Spleen (tissue), 11 donors: ENCODE results near the gene ALPK3. TPM values are rescaled to one million over a fixed set of nuclear protein-coding genes. Genes with fewer than 3 reads are reported as not detected.
"Not testable (repeated sequence)": the region's sequence is repeated elsewhere in the genome, so short reads cannot be mapped to it uniquely, and the experiment has no call there.

Experiments used
- DNase-seq: peaks from one replicate; pipeline ENCODE4 v3.0.0-alpha.2; 2020
- H3K27ac ChIP-seq, 8 donors: fragments of 200-600 bp; sonication (generic) in 7 of 8; 1 replicate in 4 of 8; 2 replicates in 4 of 8; pipeline versions ENCODE4 v1.5.0 to v1.8.0; 2016 to 2021; ENCODE audit warnings: inconsistent platforms in 4 of 8, mild to moderate bottlenecking in 4 of 8, moderate library complexity in 1 of 8
- H3K27me3 ChIP-seq, 7 donors: fragments of 200-600 bp; sonication (generic) in 6 of 7; replicated peaks in 1 of 7; 1 replicate in 4 of 7; 2 replicates in 3 of 7; pipeline versions ENCODE4 v1.5.0 to v1.8.0; 2016 to 2021; ENCODE audit warnings: inconsistent platforms in 3 of 7, mild to moderate bottlenecking in 1 of 7
- H3K36me3 ChIP-seq, 6 donors: fragments of 200-600 bp; sonication (generic) in 5 of 6; 1 replicate in 4 of 6; 2 replicates in 2 of 6; pipeline versions ENCODE4 v1.5.0 to v1.8.0; 2016 to 2021; ENCODE audit warnings: inconsistent platforms in 2 of 6
- H3K4me1 ChIP-seq, 6 donors: fragments of 200-600 bp; sonication (generic) in 5 of 6; 1 replicate in 3 of 6; 2 replicates in 3 of 6; pipeline versions ENCODE4 v1.5.0 to v1.8.0; 2016 to 2021; ENCODE audit warnings: inconsistent platforms in 3 of 6
- H3K4me3 ChIP-seq, 8 donors: fragments of 200-600 bp; sonication (generic) in 7 of 8; 1 replicate in 4 of 8; 2 replicates in 4 of 8; pipeline versions ENCODE4 v1.5.0 to v1.8.0; 2016 to 2021; ENCODE audit warnings: inconsistent platforms in 4 of 8, mild to moderate bottlenecking in 4 of 8, moderate library complexity in 2 of 8
- H3K9me3 ChIP-seq, 8 donors: fragments of 200-600 bp; sonication (generic) in 7 of 8; 1 replicate in 4 of 8; 2 replicates in 4 of 8; pipeline versions ENCODE4 v1.5.0 to v1.8.0; 2016 to 2021; ENCODE audit warnings: inconsistent platforms in 4 of 8
- CTCF ChIP-seq, 11 experiments: fragments of 200-600 bp in 7 of 11; fragments of 450-650 bp in 4 of 11; sonication (generic) in 4 of 11; IDR thresholded peaks in 8 of 11; conservative IDR thresholded peaks in 3 of 11; 1 replicate in 7 of 11; 2 replicates in 4 of 11; pipeline versions ENCODE4 v1.4.0 to v1.8.0; 2016 to 2021; ENCODE audit warnings: antibody characterized with exemption in 11 of 11, inconsistent platforms in 4 of 11, mild to moderate bottlenecking in 1 of 11
- POLR2A ChIP-seq, 3 donors: fragments of 450-650 bp; IDR thresholded peaks; one replicate each; pipeline ENCODE4 v1.5.1; 2017; ENCODE audit warnings: antibody characterized with exemption in 3 of 3, mild to moderate bottlenecking in 1 of 3
- POLR2AphosphoS5 ChIP-seq, 3 donors: sonication (generic); formaldehyde crosslinking; IDR thresholded peaks; one replicate each; pipeline ENCODE4 v1.5.1; 2017; ENCODE audit warnings: antibody characterized with exemption in 3 of 3
- WGBS, 5 donors: extraction: QIAGEN DNeasy Blood & Tissue Kit in 3 of 5; methylation state at CpG; one replicate each; pipeline versions ENCODE4 v1.1.5 to v1.1.7; 2013 to 2018; 5-methylcytosine and 5-hydroxymethylcytosine counted together
- intact Hi-C: fragments of 100-400 bp; cut with DNase I; formaldehyde crosslinking; loops from one replicate; pipeline ENCODE4 v1.15.0; 2023; ENCODE audit warnings: low total_unique reads
- polyA plus RNA-seq, 3 donors: library from polyadenylated mRNA; stranded (reverse); fragments of 200-250 nt; gene quantifications; one replicate each; pipeline ENCODE4 v1.2.1, GENCODE V29; 2013
- total RNA-seq, 7 donors: library from RNA; depleted of rRNA in 3 of 7; stranded (reverse); fragments of >200 nt in 3 of 7; fragmentation: NEBNext Ultra II Directional in 4 of 7; extraction: Animal tissue kit (Norgen Biotek cat#: 25700) in 4 of 7; gene quantifications; one replicate each; pipeline versions ENCODE4 v1.1.0 to v1.2.1, GENCODE V29; 2016 to 2021
- donor health status: healthy with polysubstance abuse.
- donor health status: DM: no; HTN: no; CAD: no; lungs with moderate emphysema.
- donor health status: DM: no; HTN: no; CAD: no.
- donor health status: Bipolar disorder and iron deficiency.
- donor health status: healthy.
- donor health status: DM: no; HTN: no; CAD: no.
- donor health status: DM: yes; HTN: yes; CAD: no.

The ALPK3 gene
- total and polyA plus RNA-seq, 10 donors: 0.13 to 1.1 (median 0.73) TPM

GRCh38 chr15:84872009-84872910, 55.1 kb downstream of the ALPK3 start:
- H3K27ac ChIP-seq: no peak overlapping the region
- no peaks in the 10 kb centered on the region for H3K36me3 ChIP-seq
- H3K27me3 ChIP-seq: no peaks in the 10 kb centered on the region
- 88 to 95% (median 91%) methylated on average over 12 to 17 of the region's 17 CpGs for WGBS, 5 donors
- TF ChIP-seq POLR2A (IDR thresholded peaks at IDR 0.05) (no peak), POLR2AphosphoS5 (IDR thresholded peaks at IDR 0.05) (no peak), CTCF (IDR thresholded peaks at IDR 0.05 in 8 of 11, conservative IDR thresholded peaks at IDR 0.05 in 3 of 11) (no peak)
- intact Hi-C loops: no loop called here
- no peaks in the 10 kb centered on the region for H3K9me3 ChIP-seq
- H3K4me3 ChIP-seq: no peak overlapping the region
- peaks cover 0 to 4% (median 0%) of the 10 kb centered on the region in 6 donors for H3K4me1 ChIP-seq
- no peak for DNase-seq

DNA sequence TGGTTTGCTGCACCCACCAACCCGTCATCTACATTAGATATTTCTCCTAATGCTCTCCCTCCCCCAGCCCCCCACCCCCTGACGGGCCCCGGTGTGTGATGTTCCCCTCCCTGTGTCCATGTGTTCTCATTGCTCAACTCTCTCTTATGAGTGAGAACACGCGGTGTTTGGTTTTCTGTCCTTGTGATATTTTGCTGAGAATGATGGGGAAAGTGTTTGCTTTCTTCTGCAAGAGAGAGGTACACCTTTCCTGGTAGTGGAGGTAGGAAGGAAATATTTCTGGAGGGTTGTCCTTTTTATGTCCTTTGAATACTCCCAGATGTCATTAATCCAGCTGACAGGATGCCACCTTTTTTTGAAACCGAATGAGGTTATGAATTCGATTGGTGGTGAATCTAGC, 56.8 kb downstream of the ALPK3 start:
- no peak for DNase-seq
- TF ChIP-seq POLR2A (IDR thresholded peaks at IDR 0.05) (no peak), CTCF (IDR thresholded peaks at IDR 0.05 in 8 of 11, conservative IDR thresholded peaks at IDR 0.05 in 3 of 11) (no peak), POLR2AphosphoS5 (IDR thresholded peaks at IDR 0.05) (no peak)
- intact Hi-C loops: no loop called here
- Histone ChIP-seq H3K9me3 (no peaks in the 10 kb centered on the region), H3K4me3 (no peak overlapping the region), H3K27ac (no peak overlapping the region), H3K36me3 (no peaks in the 10 kb centered on the region), H3K27me3 (no peaks in the 10 kb centered on the region), H3K4me1 (peaks cover 0 to 6% (median 0%) of the 10 kb centered on the region in 6 donors)
- 58 to 72% (median 66%) methylated on average over 7 of the region's 7 CpGs for WGBS, 5 donors

- Histone ChIP-seq H3K27me3 (no peaks in the 10 kb centered on the region), H3K9me3 (no peaks in the 10 kb centered on the region), H3K36me3 (no peaks in the 10 kb centered on the region), H3K27ac (no peak overlapping the region), H3K4me3 (no peak overlapping the region), H3K4me1 (peaks cover 0 to 6% (median 0%) of the 10 kb centered on the region in 6 donors)
- intact Hi-C loops: no loop called here
- no peak for DNase-seq
- no peak for TF ChIP-seq POLR2AphosphoS5 (IDR thresholded peaks at IDR 0.05)
- 82 to 91% (median 87%) methylated on average over 5 of the region's 5 CpGs for WGBS, 5 donors
Measured at GRCh38 chr15:84874981-84875699, 58.0 kb downstream of the ALPK3 start.

DNA sequence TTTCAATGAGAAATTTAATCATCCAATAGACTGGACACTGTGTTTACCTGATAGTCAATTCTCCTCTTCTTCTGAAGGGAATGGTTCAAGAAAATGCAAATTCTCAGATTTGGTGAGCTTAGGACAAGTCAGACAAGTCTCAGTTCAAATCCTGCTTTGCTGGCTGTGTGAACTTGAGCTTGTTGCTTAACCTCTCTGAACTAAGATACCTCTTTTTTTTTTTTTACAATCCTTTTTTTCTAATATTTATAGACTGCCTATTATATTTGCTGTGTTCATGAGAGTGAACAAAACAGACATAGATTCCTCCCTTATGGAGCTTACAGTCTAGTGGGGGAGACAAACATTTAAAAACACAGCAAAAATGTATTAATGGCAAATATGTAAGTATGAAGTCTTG, 59.1 kb downstream of the ALPK3 start:
- no peaks in the 10 kb centered on the region for H3K27me3 ChIP-seq
- no peak for DNase-seq
- H3K9me3 ChIP-seq: no peaks in the 10 kb centered on the region
- H3K27ac ChIP-seq: no peak overlapping the region
- intact Hi-C loops: no loop called here
- H3K4me1 ChIP-seq: peaks cover 0 to 6% (median 0%) of the 10 kb centered on the region in 6 donors
- no peaks in the 10 kb centered on the region for H3K36me3 ChIP-seq
- TF ChIP-seq POLR2AphosphoS5 (IDR thresholded peaks at IDR 0.05) (no peak), POLR2A (IDR thresholded peaks at IDR 0.05) (no peak), CTCF (IDR thresholded peaks at IDR 0.05 in 8 of 11, conservative IDR thresholded peaks at IDR 0.05 in 3 of 11) (no peak)
- H3K4me3 ChIP-seq: no peak overlapping the region

- H3K27me3 ChIP-seq, H3K4me3 ChIP-seq, H3K9me3 ChIP-seq, intact Hi-C loops, H3K27ac ChIP-seq, H3K4me1 ChIP-seq, DNase-seq, H3K36me3 ChIP-seq: not testable (repeated sequence)
- WGBS, 5 donors: 85 to 95% (median 89%) methylated on average over 3 of the region's 3 CpGs
Measured at GRCh38 chr15:84877701-84878100, 60.5 kb downstream of the ALPK3 start.
